NB4 (cell line): ENCODE results near the gene SRPK1.

Source experiments
- DNase-seq: peaks from one replicate; pipeline ENCODE4 v3.0.0; 2010; ENCODE audit warnings: low read depth
- H3K4me3 ChIP-seq: one replicate; pipeline ENCODE4 v1.5.1; 2011; ENCODE audit warnings: mild to moderate bottlenecking, low read depth, low read length, moderate library complexity
- CTCF ChIP-seq: IDR thresholded peaks from one replicate; pipeline ENCODE4 v1.5.1; 2012; ENCODE audit warnings: low read depth, low read length
- MAX ChIP-seq: IDR thresholded peaks from 2 replicates; pipeline ENCODE4 v1.6.1; 2011; ENCODE audit warnings: low read depth, low read length
- MYC ChIP-seq: IDR thresholded peaks from 2 replicates; pipeline ENCODE4 v1.6.1; 2011; ENCODE audit warnings: low read depth, low read length
- POLR2A ChIP-seq: IDR thresholded peaks from 2 replicates; pipeline ENCODE4 v1.6.1; 2011; ENCODE audit warnings: mild to moderate bottlenecking; ENCODE audit not compliant: insufficient read length; ENCODE audit errors: extremely low read depth

Gene SRPK1

GRCh38 chr6:35842381-35842780 is 78.5 kb downstream of the SRPK1 start:
- TF ChIP-seq POLR2A (no peak), MYC (no peak), CTCF (no peak), MAX (no peak)
- DNase-seq, result no peak
- no peak overlapping the region for H3K4me3 ChIP-seq

GRCh38 chr6:35839019-35839418 is 81.9 kb downstream of the SRPK1 start:
- TF ChIP-seq MAX (no peak), CTCF (no peak), MYC (no peak), POLR2A (no peak)

GRCh38 chr6:35833536-35833935 is 87.4 kb downstream of the SRPK1 start:
- peak; percentile 88 for DNase-seq
- no peak for TF ChIP-seq MYC
- TF ChIP-seq CTCF, result no peak
- no peak for TF ChIP-seq POLR2A
- no peak for TF ChIP-seq MAX
- no peak overlapping the region for H3K4me3 ChIP-seq

More at GRCh38 chr6:35839019-35839418, 81.9 kb downstream of the SRPK1 start:
- DNase-seq, result no peak
- no peak overlapping the region for H3K4me3 ChIP-seq

GRCh38 chr6:35831257-35832007 is 89.5 kb downstream of the SRPK1 start:
- TF ChIP-seq CTCF (no peak), MAX (no peak), MYC (no peak), POLR2A (no peak)
- H3K4me3 ChIP-seq, result no peak overlapping the region
- no peak for DNase-seq

- no peak overlapping the region for H3K4me3 ChIP-seq
- DNase-seq, result no peak
- TF ChIP-seq CTCF, result no peak
- TF ChIP-seq MYC, result no peak
- TF ChIP-seq POLR2A, result no peak
- no peak for TF ChIP-seq MAX
Observed at GRCh38 chr6:35829306-35829705, 91.6 kb downstream of the SRPK1 start.
